Inferior parietal cortex (tissue), 1 donor: ENCODE data around the gene ZNF660.

Source experiments
- DNase-seq: peaks from one replicate; pipeline ENCODE4 v3.0.0-alpha.2; 2016; ENCODE audit errors: extremely low spot score

Gene ZNF660

GRCh38 chr3:44632193-44632592 is 47.4 kb downstream of the ZNF660 start:
- no peak for DNase-seq

DNA sequence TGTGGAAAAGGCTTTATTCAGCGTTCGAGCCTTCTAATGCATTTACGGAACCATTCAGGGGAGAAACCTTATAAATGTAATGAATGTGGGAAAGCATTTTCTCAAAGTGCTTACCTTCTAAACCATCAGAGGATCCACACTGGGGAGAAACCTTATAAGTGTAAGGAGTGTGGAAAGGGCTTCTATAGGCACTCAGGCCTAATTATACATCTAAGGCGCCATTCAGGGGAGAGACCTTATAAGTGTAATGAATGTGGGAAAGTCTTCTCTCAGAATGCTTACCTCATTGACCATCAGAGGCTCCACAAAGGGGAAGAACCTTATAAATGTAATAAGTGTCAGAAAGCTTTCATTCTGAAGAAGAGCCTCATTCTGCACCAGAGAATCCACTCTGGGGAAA is 57.6 kb downstream of the ZNF660 start:
- DNase-seq = no peak

- DNase-seq = no peak
Measured at GRCh38 chr3:44643024-44643423, 58.3 kb downstream of the ZNF660 start.

DNA sequence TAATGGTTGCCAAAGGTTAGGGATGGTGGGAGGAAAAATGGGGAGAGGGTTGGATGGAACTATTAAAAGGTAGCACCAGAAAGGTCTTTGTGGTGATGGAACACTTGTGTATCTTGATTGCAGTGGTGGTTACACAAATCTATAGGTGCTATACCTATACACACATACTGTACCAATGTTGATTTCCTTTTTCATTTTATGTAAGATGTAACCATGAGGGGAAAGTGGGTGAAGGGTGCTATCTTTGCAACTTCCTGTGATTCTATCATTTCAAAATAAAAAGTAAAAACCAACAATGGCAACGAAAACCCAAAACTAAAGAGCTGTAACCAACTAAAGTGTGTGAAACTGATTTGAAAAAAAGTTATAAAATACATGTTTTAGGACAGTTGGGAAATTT is 63.0 kb downstream of the ZNF660 start:
- DNase-seq = no peak

- peak; percentile 92 for DNase-seq
Measured at GRCh38 chr3:44648564-44649229, 63.9 kb downstream of the ZNF660 start, which contains the start of gene ZNF35. TSS of gene ZNF35 (plus strand) at chr3:44648732. CDS start at chr3:44651068, 2,336 bp downstream.
